Activated CD4-positive, alpha-beta T cell treated with anti-CD3 and anti-CD28 coated beads for 48 hours (primary cell): Measurements from ENCODE around the gene NTN1.

ENCODE experiments used
- DNase-seq: peaks from one replicate; pipeline ENCODE4 v3.0.0-alpha.2; 2020

Gene NTN1

DNA sequence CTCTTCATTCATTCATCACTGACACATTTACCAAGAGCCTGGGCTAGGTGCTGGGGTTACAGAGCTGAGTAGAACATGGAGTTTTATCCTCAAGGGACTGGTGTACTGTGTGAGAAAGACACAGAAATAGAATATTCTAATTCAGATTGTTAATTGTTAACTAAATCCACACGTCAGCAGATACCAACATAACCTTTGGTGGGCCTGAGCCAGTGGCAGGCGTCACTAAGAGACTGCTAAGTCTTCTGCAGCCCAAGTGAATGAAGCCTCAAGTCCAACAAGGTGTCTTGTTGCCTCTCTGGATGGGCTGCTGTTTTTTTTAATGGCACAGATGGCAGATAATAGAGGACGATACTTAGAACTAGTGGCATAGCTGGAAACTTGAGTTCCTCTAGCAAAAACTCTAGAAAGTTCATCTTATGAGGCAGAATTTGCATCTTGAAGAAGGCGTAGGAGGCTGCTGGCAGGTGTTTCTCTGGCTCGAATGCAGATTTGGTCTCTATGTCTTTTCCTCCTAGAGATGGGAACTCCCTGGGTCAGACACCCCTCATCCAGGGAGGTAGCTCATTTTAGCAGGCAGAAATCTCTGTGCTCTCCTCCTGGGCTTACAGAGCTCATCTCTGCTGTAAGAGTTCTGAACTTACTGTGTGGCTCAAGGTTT lies 179.5 kb downstream of the NTN1 start:
- no peak for DNase-seq

DNA sequence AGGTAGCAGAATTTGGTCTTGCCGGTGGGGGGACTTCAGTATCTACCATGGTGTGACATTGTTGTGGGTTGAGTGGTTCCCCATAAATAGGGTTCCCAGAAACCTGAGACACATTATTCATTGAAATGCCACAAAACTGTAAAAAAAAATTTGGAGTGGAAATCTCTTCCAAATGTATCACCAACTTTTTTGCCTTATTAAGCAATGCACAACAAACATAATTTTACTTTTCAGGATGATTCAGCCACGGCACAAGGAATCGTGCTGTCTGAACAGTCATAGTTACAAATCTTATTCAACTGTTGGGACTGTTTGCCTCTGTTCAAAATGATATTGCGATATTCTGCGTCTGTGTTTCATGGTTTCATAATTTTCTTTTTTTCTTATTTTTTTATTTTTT lies 181.2 kb downstream of the NTN1 start:
- DNase-seq = no peak

DNA sequence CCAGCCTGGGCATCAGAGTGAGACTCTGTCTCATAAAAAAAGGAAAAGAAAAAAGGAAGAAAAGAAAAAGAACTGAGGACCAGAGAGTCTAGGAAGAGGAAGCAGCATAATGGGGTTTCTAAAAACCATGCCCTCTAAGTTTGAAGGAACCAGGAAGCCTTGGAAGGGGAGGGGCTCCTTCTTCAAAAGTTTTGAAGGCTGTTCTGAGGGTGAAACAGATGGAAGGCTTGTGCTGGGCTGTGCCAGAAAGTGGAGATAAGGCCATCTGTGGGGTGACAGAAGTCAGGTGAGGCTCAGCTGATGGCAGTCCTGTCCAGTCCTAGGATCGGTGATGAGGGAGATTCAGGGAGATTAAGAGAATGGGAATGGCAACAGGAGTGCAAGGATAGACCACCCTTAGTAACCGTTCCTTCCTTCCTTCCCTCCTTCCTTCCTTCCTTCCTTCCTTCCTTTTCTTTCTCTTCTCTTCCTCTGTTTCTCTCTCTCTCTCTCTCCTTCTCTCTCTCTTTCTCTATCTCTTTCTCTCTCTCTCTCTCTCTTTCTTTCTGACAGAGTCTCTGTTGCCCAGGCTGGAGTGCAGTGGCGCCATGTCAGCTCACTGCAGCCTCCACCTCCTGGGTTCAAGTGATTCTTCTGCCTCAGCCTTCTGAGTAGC lies 182.6 kb downstream of the NTN1 start:
- no peak for DNase-seq

DNA sequence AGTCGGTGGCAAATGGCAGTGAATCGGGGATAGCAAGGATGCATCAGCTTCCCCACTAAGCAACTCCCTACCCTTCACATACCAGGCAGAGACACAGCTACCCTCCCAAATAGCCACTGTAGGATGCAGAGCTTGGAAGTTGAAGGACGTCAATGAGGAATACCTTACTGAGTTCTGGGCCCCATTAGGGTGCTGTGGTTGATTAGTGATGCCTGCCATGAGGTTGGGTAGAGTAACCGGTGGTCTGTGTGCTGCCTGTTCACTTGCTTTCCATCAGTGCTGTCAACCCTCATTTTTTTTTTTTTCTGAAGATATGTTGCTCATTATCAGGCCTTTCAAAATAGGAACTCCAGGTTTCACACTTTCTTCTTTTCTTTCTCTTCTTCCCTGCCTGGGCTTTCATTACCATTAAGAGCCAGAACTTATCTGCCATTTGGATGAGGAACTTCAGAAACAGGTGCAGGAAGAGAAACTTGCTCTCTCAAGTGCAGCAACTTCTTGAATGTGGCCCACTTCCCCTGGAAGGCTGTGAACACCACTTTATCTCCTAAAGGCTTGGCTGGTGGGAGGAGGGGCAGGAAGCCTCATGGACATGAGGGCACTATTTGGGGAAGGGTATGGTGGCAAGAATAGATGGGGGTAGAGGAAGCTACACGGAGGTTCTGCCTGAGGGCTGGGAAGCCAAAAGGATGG lies 183.5 kb downstream of the NTN1 start:
- no peak for DNase-seq

DNA sequence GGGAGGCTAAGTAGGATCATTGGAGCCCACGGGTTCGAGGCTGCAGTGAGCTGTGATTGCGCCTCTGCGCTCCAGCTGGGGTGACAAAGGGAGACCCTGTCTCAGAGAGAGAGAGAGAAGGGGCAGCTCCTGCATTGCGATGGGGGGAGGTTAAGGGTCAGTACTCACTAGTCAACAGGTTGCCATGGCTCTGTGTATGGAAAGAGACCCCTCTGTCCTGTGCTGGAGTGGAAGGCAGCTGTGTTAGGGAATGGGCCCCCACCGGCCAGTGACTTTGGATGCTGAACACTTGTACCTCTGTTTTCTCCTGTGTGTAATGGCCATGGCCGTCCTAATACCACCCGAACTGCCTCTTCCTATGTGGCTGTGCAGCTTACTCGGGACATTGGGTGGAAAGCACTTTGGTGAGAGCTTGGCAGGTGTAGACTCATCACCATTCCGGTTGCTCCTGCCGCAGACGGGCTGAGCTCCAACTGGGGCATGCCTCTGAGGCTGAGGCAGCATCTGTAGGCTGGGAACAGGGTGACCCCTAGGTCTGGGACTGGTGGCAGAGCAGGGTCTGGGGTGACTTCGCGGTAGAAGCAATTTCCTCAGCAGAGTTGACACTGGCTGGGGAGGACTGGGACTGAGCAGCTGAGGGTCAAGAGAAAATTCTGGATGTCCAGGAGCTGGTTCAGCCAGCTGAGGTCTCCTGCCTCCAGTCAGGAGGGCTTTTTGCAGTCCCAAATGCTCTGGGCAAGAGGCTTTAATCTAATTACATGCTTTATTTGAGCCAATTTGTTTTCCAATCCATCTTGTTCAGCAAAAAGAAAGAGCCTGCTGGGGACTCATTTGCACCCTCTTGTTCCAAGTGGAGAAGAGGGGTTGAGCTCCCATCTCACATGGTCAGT lies 184.5 kb downstream of the NTN1 start:
- no peak for DNase-seq

DNA sequence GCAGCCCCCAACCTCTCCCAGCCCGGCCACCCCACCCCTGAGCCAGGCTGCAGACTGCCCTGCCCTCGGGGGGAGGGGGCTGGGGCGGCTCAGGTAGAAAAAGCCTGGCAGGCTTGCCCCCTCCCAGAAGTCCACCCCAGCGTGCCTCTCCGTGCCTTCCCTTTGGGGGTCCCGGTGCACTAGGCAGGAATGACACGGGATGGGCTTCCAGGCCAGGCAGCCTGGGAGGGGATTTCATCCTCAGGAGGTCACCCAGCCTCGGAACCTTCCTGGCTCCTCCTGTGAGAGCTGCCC lies 185.0 kb downstream of the NTN1 start:
- no peak for DNase-seq

DNA sequence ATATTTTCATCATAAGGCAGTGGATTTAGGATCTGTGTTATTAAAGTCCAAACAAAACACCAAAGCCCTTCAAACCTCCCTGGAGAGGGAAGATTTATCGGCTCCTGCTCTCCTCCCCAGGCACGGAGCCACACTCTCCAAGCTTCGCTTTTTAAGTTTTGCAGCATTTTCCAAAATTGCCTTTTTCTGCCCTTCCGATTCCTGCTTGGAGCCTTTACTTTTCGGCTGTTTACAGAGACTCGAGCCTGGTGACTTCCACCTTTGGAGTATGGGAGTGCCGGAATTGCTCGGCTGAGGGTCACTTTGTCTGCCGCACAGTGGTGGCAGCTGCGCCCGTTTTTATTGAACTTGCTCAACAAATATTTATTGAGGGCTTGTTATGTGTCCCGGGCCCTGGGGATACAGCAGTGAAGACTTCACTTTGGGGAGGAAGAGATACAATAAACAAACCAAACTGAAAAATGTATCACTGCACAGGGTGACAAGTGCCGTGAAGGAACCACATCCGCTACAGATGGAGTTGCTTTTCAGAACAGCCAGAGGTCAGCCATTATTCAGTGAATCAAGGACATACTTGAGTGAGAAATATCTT lies 185.5 kb downstream of the NTN1 start:
- no peak for DNase-seq

DNA sequence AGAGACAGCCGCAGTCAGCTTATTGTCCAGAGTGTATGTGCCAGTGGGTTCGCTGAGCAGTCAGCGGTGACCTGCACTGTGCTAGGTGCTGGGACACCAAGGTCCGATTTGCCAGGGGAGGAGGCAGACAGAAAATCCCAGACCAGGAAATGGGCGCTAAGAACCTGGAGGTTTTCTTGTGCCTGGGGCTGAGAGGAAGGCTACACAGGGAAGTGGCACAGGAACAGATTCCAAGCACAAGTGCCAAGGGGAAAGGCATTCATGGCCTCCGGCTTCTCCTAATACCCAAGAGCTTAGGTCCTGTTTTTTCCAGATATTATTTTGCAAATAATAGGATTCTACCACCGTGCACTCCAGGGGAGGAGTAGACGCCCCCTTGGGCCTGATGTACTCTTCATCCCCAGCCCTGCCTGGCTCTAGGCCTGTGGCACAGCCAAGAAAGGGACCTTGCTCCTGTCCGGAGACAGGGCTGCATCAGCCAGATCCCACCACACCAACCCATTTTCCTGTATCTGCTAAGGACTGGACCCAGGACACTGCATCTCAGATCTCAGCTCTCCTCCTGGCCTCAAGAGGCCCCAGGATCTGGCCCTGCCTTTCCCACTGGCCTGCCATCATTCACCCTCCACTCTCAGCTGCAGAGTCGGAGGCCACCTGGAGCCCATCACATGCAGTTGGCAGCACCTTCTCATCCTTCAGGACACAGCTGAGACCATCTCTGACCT lies 187.2 kb downstream of the NTN1 start:
- no peak for DNase-seq

DNA sequence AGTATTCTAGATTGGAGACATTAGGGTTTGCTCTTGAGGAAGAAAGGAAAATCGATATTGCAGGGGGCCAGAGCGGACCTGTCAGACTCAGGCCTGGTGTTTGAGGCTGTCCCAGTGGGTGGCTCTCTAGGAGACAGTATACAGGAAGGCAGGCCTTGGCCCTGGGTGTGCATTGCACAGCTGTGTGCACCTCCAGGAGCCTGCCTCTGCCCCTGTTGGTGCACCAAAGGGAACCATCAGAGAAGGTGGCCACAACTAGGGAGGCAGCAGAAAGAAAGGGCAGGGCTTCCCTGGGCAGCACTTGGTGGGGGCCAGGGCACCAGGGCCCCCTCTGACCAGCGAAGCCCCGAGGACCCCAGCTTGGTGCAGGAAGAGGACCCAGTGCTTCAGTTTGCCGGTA lies 188.0 kb downstream of the NTN1 start:
- DNase-seq = no peak

DNA sequence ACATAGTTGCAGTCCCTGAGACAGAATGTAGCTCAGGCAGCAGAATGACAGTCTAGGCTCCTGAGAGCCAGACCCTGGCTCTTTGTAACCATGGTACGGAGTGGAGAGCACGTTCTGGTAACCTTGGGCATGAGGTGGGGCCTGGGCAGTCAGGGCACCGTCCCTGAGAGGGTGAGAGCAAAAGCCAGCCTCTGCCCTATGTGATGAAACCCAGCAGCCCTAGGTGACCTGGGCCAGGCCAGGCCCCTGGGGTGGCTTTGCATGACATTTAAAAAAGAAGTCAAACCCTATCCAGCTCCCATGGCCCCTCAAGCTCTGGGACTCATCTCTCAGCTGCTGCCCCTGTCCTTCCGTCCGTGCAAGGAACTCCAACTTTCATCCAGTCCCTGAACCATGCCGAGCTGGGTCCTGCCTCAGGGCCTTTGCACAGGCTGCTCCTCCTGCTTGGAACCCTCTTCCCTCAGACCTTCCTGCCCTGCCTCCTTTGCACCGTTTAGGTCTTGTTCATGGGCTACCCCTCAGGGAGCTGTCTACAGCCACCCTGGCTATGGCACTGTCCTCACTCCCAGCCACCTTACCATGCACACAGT lies 188.6 kb downstream of the NTN1 start:
- no peak for DNase-seq

DNA sequence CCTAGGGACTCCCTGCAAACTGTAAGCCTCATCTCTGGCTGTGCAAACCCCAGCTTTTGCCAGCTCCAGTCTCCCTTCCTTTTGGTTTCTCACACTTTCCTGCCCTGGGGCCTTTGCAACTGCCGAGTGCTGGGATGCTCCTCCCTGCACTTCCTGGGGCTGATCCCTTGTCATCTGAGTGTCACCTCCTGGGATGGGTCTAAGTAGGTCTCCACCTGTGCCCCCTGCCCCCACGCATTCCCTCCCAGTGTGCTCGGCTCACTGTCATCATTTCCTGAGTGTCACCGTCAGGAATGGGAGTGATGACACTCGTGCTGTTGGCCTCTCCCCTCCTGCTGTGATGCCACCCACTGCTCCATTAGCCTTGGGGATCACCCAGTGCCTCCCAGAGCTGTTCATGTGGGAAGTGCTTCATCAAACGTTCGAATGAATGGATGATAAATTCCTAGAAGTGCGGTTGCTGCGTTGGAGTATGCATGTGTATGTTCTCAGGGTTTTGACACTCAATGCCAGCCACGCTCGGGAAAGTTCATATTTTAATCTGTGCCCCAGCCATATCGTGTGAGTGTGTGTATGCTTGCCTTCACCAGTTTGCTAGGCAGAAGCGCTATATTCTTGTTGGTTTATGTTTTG lies 189.9 kb downstream of the NTN1 start:
- no peak for DNase-seq

DNA sequence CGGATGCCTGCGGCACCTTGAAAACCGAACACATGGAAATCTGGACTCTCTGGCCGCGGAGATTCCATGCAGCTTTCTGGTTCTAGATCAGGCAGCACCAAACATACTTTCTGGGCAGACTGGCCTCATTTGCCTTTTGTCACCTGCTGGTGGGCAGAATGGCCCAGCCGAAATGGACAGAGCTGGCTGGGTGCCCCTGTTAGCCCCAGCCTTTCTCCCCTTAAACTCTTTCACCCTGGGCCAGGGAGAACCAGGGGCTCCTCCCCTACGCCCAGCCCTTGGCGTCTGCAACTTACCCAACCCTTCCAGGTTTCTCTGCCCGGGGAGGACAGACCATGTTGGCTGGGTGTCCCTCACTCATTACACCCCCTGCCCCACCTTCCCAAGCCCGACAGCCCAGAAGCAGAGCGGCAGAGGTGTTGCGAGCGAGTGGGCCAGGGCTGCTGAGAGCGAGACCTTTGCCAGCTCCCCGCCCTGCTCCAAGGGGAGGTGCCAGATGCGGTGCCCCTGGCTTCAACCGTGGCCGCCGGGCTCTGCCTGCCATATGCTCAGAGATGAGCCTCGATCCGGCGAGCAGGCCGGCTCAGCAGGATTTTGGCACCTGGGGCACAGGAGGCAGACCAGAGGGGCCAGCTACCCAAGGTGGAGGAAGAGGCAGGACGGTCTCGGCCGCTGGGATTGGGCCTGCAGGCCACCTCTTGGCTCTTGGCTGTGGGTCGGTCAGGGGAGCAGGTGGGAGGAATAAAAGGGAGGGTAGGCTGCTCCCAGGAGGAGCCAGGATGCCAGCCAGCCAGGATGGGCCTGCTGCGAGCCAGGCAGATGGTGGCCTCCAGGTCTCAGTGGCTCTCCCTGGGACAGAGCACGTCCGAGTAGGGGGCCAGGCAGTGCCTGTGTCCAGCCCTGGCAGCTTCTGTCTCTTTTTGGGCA lies 191.3 kb downstream of the NTN1 start:
- no peak for DNase-seq

DNA sequence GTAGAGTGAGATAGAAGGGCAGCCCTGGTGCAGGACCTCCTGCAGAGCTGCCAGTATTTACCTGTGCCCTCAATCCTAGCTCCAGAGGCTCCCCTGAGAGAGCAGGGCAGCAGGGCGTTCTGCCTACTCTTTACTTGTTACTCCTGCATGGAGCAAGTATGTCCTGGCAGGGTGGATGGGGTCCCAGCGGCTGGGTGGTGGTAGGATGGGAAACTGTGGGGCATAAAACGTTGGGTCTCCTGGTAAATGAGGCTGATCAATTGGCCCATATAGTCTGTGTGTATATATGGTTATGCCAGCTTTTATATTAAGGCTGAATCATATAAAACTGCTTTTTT lies 192.0 kb downstream of the NTN1 start:
- no peak for DNase-seq

DNA sequence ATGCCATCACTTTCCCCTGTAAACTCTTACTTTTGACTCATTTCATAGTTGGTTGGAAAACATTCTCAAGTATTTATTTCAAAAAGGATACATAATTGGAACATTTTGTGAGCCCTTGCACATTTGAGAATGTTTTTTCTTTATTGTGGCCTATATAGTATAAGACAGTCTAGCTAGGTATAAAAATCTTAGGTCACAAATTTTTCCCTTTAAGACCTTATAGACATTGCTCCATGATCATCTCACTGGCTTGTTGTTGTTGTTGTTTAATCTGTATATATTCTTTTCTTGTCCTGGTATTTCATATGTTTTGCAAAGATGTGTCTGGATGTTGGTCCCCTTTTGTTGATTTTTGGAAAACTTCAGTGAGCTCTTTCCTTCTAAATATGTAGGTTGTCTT lies 194.2 kb downstream of the NTN1 start:
- DNase-seq = no peak

DNA sequence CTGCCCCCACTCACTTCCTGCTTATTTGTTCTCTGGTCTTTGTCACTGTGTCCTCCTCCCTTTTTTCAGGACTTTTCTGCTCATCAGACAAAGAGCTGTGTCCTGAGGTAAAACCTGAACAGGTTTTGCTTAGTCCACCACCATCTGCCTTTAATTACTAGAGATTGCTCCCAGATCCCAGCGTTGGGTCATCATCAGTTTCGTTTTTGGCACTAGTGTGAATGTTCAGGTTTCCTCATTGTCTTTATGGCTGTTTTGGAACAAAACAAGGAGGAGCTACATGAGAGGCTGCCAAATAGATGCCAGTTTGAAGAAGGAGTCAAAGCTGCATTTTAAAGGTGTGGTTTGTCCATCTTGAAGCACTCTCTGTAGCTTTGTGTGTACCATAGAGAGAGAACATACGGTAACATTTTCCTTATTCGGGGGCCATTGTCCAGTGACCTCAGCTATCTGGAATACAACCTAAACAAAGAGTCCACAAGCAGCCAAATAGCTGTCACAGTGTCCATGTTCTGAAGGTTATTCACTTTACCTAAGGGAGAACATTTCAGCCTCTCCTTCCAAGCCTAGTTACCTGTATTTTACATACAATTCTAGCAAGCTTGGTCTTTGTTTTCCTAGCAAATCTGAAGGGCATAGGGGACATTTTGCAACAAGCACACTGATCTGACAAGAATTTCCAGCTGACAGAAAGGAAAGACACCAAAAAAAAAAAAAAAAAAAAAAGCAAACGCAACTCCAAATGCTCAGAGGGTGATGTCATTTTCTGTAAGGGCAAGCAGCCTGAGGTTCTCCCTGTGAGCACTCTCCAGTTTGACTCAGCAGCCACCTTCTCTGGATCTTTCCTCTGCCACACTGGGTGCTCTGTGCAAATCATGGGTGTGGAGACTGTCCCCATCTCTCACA lies 196.1 kb downstream of the NTN1 start:
- no peak for DNase-seq

DNA sequence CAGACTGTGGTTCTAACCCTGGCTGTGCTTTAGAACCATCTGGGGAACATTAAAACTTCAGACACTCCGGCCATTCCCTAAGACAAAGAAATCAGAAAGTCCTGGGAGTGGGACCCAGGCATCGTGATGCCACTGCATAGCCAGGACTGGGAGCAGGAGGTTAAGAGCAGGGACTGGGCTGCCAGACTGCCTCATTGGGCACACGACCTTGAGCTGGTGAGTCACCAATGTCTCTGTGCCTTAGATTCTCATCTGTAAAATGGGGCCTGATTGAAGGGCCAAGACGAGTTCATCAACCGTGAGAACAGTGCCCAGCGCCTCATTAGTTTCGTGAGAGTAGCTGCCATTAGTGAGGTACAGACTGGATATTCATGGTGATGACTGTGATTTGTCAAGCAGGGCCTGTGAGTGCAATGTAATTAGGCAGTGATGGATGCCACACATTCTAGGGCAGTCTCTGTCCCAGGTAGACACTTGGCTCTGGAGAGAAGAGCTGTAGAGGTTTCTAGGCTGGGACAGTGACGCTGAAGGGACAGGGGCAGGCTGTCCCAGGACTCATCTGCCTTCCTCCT lies 196.8 kb downstream of the NTN1 start:
- no peak for DNase-seq

DNA sequence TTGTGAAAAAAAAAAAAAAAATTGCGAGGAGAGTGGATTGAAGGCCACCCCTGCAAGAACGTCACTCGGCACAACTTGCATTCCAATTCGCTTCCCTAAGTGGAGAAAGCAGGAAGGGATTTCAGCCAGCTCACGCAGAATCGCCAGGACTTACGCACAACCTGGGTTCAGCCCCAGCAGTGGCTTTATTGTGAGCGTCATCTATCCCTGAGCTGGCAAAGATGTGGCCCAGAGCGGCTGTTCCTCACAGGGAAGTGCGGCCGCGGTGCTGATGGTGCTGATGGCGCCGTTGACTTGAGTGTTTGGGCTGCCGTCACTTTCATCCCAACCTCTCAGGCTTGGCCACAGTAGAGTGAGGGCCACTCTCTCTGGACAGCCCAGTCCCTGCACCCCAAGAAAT lies 197.6 kb downstream of the NTN1 start:
- DNase-seq = no peak

DNA sequence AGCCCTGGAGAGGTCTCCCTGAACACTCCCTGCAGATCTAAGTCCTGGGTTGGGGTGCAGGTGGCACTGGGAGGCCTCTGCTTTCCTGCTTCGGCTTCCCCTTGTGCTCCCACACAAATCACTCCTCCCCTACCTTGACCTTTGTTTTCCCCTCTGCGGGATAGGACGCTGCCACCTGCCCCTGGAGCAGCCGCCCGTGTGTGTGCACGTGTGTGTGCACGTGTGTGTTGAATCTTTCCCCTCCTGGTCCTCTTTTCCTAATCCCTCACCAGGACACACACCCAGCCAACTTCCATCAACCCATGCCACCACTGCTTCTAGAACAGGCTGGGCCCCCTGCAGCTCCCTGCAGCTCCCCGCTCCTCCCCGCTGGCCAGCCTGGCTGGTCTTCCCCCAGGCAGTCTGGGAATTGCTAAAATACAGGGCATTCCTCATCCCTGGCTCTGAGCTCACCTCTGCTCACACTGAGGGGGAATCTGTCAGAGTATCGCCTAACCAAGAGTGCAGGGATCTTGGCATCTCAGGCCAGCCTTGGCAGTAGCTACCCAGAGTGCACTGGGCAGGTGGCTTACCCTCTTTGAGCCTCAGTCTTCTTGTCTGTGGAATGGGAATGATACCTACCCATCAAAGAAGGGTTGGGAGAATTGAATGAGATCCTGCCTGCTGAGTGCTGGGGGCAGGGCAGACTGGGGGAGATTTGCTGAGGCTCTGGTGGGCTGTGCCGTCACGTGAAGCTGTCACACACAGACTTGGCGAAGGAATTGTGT lies 198.5 kb downstream of the NTN1 start:
- no peak for DNase-seq
